Activated B cell treated with CpG ODN at 0.5 μM for 24 hours (primary cell): Measurements from ENCODE around the gene SMTNL2. TPM values are rescaled to one million over a fixed set of nuclear protein-coding genes. Genes with fewer than 3 reads are reported as not detected.

Source experiments
- ATAC-seq: fragments of 200-7000 bp; cut with Tn5 transposase; one replicate; pipeline ENCODE4 v1.10.0; 2021; ENCODE audit warnings: low read depth, mild to moderate bottlenecking, moderate library complexity
- CTCF ChIA-PET: fragments of 350-600 bp; sonication (Branson Sonifier 250); formaldehyde crosslinking; loops from one replicate; lab custom pipeline; 2021; ENCODE audit warnings: antibody characterized with exemption; lab: Charles Lee
- POLR2A ChIA-PET: fragments of 350-600 bp; sonication (Branson Sonifier 250); formaldehyde crosslinking; loops from one replicate; lab custom pipeline; 2021; ENCODE audit warnings: antibody characterized with exemption; lab: Charles Lee
- DNase-seq: peaks from one replicate; pipeline ENCODE4 v3.0.0; 2022
- H3K27ac Mint-ChIP-seq: one replicate; pipeline ENCODE4 v1.8.0; 2020; ENCODE audit warnings: mixed read lengths
- H3K27me3 Mint-ChIP-seq: one replicate; pipeline ENCODE4 v1.8.0; 2021; ENCODE audit warnings: mixed read lengths
- H3K36me3 Mint-ChIP-seq: one replicate; pipeline ENCODE4 v1.8.0; 2021; ENCODE audit warnings: low read depth, mixed read lengths
- H3K4me1 Mint-ChIP-seq: one replicate; pipeline ENCODE4 v1.8.0; 2021; ENCODE audit warnings: mixed read lengths
- H3K4me3 Mint-ChIP-seq: one replicate; pipeline ENCODE4 v1.8.0; 2020; ENCODE audit warnings: mild to moderate bottlenecking, mixed read lengths
- H3K9me3 Mint-ChIP-seq: one replicate; pipeline ENCODE4 v1.8.0; 2020; ENCODE audit warnings: mixed read lengths
- intact Hi-C: fragments of 100-400 bp; cut with micrococcal nuclease; formaldehyde crosslinking; loops from one replicate; pipeline ENCODE4 v1.15.1; 2024
- total RNA-seq: library from RNA; stranded (reverse); gene quantifications from 2 replicates; pipeline ENCODE4 v1.2.3, GENCODE V29; 2022
- TF ChIP-seq, protein P1 (sequence below): fragments of 200-600 bp; IDR thresholded peaks from one replicate; pipeline ENCODE4 v1.8.0; 2022; ENCODE audit warnings: antibody characterized with exemption, mild to moderate bottlenecking

The SMTNL2 gene
- total RNA-seq, 1 donor from 2014 or later = not detected

- peaks cover 4% of the 10 kb centered on the region for H3K4me1 Mint-ChIP-seq
- peaks cover 20% of the 10 kb centered on the region for H3K27me3 Mint-ChIP-seq
- CTCF ChIA-PET = no interaction called here
- H3K27ac Mint-ChIP-seq = no peak overlapping the region
- H3K4me3 Mint-ChIP-seq = no peak overlapping the region
- DNase-seq = no peak
- no peaks in the 10 kb centered on the region for H3K36me3 Mint-ChIP-seq
- intact Hi-C loops = no loop called here
- POLR2A ChIA-PET = interaction anchor here (0.6 kb wide), 1 partner anchor 25 kb away, joined by 5 read pairs; no protein-coding TSS in a partner anchor
- no peak for ATAC-seq
- H3K9me3 Mint-ChIP-seq = no peaks in the 10 kb centered on the region
- TF ChIP-seq, protein P1, sequence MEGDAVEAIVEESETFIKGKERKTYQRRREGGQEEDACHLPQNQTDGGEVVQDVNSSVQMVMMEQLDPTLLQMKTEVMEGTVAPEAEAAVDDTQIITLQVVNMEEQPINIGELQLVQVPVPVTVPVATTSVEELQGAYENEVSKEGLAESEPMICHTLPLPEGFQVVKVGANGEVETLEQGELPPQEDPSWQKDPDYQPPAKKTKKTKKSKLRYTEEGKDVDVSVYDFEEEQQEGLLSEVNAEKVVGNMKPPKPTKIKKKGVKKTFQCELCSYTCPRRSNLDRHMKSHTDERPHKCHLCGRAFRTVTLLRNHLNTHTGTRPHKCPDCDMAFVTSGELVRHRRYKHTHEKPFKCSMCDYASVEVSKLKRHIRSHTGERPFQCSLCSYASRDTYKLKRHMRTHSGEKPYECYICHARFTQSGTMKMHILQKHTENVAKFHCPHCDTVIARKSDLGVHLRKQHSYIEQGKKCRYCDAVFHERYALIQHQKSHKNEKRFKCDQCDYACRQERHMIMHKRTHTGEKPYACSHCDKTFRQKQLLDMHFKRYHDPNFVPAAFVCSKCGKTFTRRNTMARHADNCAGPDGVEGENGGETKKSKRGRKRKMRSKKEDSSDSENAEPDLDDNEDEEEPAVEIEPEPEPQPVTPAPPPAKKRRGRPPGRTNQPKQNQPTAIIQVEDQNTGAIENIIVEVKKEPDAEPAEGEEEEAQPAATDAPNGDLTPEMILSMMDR = no peak
These were observed 6.7 kb downstream of the SMTNL2 start for GRCh38 chr17:4590981-4591453.

DNA sequence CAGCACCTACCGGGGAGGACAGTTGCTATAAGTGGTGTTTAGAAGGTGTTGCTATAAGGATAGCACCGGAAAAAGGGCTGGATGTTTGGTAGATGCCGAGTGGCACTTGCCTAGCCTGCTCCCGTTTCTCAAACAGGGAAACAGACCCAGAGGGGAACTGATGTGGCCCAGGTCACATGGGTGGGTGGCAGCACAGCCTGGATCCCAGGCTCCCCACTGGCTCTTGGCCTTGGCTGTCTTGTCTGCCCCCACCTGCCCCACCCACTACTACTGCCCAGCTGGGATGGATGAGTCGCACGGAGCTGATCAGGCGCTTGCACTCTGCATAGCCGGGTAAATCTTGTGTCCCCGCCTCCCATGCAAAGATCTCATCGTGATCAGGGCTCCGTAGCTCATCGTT is 7.2 kb downstream of the SMTNL2 start:
- peaks cover 15% of the 10 kb centered on the region for H3K27me3 Mint-ChIP-seq
- H3K4me1 Mint-ChIP-seq = peaks cover 4% of the 10 kb centered on the region
- TF ChIP-seq, protein P1 = no peak
- ATAC-seq (no peak), DNase-seq (no peak)
- no peak overlapping the region for H3K4me3 Mint-ChIP-seq
- ChIA-PET POLR2A (no interaction called here), CTCF (no interaction called here)
- no peaks in the 10 kb centered on the region for H3K9me3 Mint-ChIP-seq
- intact Hi-C loops = no loop called here
- no peak overlapping the region for H3K27ac Mint-ChIP-seq
- no peaks in the 10 kb centered on the region for H3K36me3 Mint-ChIP-seq

GRCh38 chr17:4592240-4593005 is 8.1 kb downstream of the SMTNL2 start:
- TF ChIP-seq, protein P1 = no peak
- H3K27ac Mint-ChIP-seq = no peak overlapping the region
- peaks cover 13% of the 10 kb centered on the region for H3K27me3 Mint-ChIP-seq
- DNase-seq = no peak
- H3K4me1 Mint-ChIP-seq = peaks cover 4% of the 10 kb centered on the region
- ATAC-seq = no peak
- no peaks in the 10 kb centered on the region for H3K9me3 Mint-ChIP-seq
- ChIA-PET POLR2A (no interaction called here), CTCF (no interaction called here)
- no peaks in the 10 kb centered on the region for H3K36me3 Mint-ChIP-seq
- intact Hi-C loops = no loop called here
- no peak overlapping the region for H3K4me3 Mint-ChIP-seq

DNA sequence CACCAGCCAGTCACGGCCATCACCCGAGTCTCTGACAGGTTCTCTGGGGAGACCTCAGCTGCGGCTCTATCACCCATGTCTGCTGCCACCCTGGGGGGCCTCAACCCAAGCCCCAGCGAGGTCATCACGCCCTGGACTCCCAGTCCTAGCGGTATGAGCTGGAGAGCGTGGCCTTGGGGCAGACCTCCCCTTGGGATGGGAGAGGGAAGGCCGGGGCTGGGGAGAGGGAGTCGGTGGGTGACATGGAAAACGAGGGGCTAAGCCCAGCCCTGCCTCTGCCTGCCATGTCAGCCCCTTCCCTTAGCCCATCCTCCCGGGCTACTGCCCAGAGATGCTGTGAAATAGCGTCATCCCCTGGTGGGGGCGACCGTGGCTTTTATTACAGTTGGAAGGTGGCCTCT is 8.7 kb downstream of the SMTNL2 start:
- intact Hi-C loops = no loop called here
- H3K4me1 Mint-ChIP-seq = peaks cover 4% of the 10 kb centered on the region

GRCh38 chr17:4594406-4594805 is 10.1 kb downstream of the SMTNL2 start:
- Mint-ChIP-seq H3K4me3 (no peak overlapping the region), H3K27ac (no peak overlapping the region), H3K27me3 (peaks cover 17% of the 10 kb centered on the region), H3K36me3 (no peaks in the 10 kb centered on the region), H3K4me1 (peaks cover 4% of the 10 kb centered on the region), H3K9me3 (no peaks in the 10 kb centered on the region)
- POLR2A ChIA-PET = no interaction called here
- TF ChIP-seq, protein P1 = no peak
- intact Hi-C loops = no loop called here
- ATAC-seq (no peak), DNase-seq (no peak)
- CTCF ChIA-PET = interaction anchor here (1.0 kb wide), 1 partner anchor 14 kb away, joined by 3 read pairs; no protein-coding TSS in a partner anchor

More for the DNA sequence above, 8.7 kb downstream of the SMTNL2 start:
- TF ChIP-seq, protein P1 = no peak
- ChIA-PET CTCF (no interaction called here), POLR2A (no interaction called here)
- H3K27me3 Mint-ChIP-seq = peaks cover 16% of the 10 kb centered on the region
- no peak overlapping the region for H3K27ac Mint-ChIP-seq
- H3K36me3 Mint-ChIP-seq = no peaks in the 10 kb centered on the region
- DNase-seq (no peak), ATAC-seq (no peak)
- H3K4me3 Mint-ChIP-seq = no peak overlapping the region
- H3K9me3 Mint-ChIP-seq = no peaks in the 10 kb centered on the region
